HUES6 (cell line): ENCODE results near the gene LMO2.
"Not testable (repeated sequence)": the region's sequence is repeated elsewhere in the genome, so short reads cannot be mapped to it uniquely, and the experiment has no call there.

ENCODE experiments used
- H3K27ac ChIP-seq: 2 replicates; pipeline ENCODE4 v1.7.0; 2013; ENCODE audit warnings: low read depth, mild to moderate bottlenecking, low read length, inconsistent platforms
- H3K27me3 ChIP-seq: 2 replicates; pipeline ENCODE4 v1.6.1; 2013; ENCODE audit warnings: low read length; ENCODE audit not compliant: control insufficient read depth, insufficient read depth
- H3K36me3 ChIP-seq: 2 replicates; pipeline ENCODE4 v1.6.1; 2013; ENCODE audit warnings: low read length; ENCODE audit not compliant: control insufficient read depth, insufficient read depth
- H3K4me1 ChIP-seq: 2 replicates; pipeline ENCODE4 v1.6.1; 2013; ENCODE audit warnings: low read length; ENCODE audit not compliant: control insufficient read depth, insufficient read depth
- H3K4me3 ChIP-seq: 2 replicates; pipeline ENCODE4 v1.5.1; 2013; ENCODE audit warnings: low read depth, low read length
- H3K9ac ChIP-seq: one replicate; pipeline ENCODE4 v1.6.1; 2013; ENCODE audit warnings: mild to moderate bottlenecking, low read length
- H3K9me3 ChIP-seq: 2 replicates; pipeline ENCODE4 v1.6.1; 2013; ENCODE audit warnings: low read depth, low read length; ENCODE audit not compliant: control insufficient read depth, insufficient read depth

LMO2 gene

GRCh38 chr11:33859306-33859705, 32.6 kb downstream of the LMO2 start:
- H3K4me3 ChIP-seq = no peak overlapping the region
- no peaks in the 10 kb centered on the region for H3K9me3 ChIP-seq
- no peak overlapping the region for H3K9ac ChIP-seq
- H3K27ac ChIP-seq = no peak overlapping the region
- H3K4me1 ChIP-seq = peaks cover 12% of the 10 kb centered on the region
- H3K27me3 ChIP-seq = peaks cover 10% of the 10 kb centered on the region; the same call in 1 of the 2 replicates
- no peaks in the 10 kb centered on the region for H3K36me3 ChIP-seq

GRCh38 chr11:33857933-33858371, 33.9 kb downstream of the LMO2 start:
- Histone ChIP-seq H3K27ac (no peak overlapping the region), H3K27me3 (0 out of 2 replicates have a peak, but pooled peaks cover 3% of the 10 kb centered on the region), H3K9me3 (no peaks in the 10 kb centered on the region), H3K9ac (no peak overlapping the region), H3K4me3 (no peak overlapping the region), H3K4me1 (peaks cover 12% of the 10 kb centered on the region), H3K36me3 (no peaks in the 10 kb centered on the region)

DNA sequence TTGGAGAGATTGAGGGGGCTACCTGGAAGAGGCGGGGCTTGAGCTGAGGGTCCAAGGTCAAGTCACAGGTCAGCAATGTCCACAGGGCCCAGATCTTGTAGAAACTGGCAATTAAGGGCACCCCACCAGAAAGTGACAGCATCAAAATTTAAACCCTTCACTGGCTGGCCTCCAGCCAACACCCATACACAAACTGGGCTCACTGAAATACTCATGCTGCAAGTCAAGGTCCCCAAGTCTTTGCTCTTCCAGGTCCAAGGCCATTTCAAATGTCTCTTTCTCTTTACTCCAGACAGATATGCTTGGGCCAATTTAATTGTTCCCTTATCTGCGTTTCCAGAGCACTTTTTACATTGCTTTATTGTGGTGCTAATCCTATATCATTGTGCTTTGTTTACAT, 36.4 kb downstream of the LMO2 start:
- H3K9ac ChIP-seq = no peak overlapping the region
- H3K36me3 ChIP-seq = no peaks in the 10 kb centered on the region
- no peak overlapping the region for H3K27ac ChIP-seq
- no peaks in the 10 kb centered on the region for H3K4me1 ChIP-seq
- H3K27me3 ChIP-seq = 0 out of 2 replicates have a peak, but pooled peaks cover 3% of the 10 kb centered on the region
- no peaks in the 10 kb centered on the region for H3K9me3 ChIP-seq
- H3K4me3 ChIP-seq = no peak overlapping the region

DNA sequence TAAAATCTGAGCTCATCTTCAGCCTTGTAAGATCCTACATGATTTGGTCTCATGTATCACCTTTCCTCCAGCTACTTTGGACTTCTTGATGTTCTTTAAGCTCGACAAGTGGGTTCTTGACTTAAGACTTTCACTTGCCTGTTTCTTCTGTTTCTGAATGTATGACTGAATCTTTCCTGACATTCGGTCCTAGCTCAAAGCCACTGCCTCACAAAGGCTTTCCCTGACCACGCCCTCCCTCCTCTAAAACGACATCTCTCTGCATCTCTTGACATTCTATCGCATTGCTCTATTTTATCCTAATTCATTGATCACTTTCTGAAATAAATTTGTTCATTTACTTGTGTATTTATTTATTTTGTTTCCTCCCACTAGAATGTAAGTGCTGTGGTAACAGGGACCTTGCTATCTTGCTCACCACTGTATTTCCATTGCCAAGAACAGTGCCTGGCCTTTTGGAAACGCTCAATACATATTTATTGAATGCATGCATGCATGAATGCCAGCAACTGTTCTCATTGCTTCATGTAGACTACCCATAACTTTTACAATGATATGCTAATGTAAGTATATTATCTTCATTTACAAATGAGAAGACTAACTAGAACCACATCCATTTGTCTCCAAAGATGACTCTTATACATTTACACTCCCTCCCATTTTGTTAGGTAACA, 43.0 kb downstream of the LMO2 start:
- H3K9ac ChIP-seq = no peak overlapping the region
- no peak overlapping the region for H3K27ac ChIP-seq
- no peak overlapping the region for H3K4me3 ChIP-seq
- H3K4me1 ChIP-seq = no peaks in the 10 kb centered on the region
- no peaks in the 10 kb centered on the region for H3K9me3 ChIP-seq
- no peaks in the 10 kb centered on the region for H3K36me3 ChIP-seq
- H3K27me3 ChIP-seq = no peaks in the 10 kb centered on the region

- Histone ChIP-seq H3K4me1 (no peaks in the 10 kb centered on the region), H3K27ac (no peak overlapping the region), H3K36me3 (no peaks in the 10 kb centered on the region), H3K27me3 (0 out of 2 replicates have a peak, but pooled peaks cover 2% of the 10 kb centered on the region), H3K9me3 (no peaks in the 10 kb centered on the region), H3K9ac (no peak overlapping the region), H3K4me3 (no peak overlapping the region)
Measured at GRCh38 chr11:33847251-33847650, 44.6 kb downstream of the LMO2 start.

GRCh38 chr11:33844236-33844635, 47.6 kb downstream of the LMO2 start:
- Histone ChIP-seq H3K4me1 (no peaks in the 10 kb centered on the region), H3K4me3 (no peak overlapping the region), H3K27ac (no peak overlapping the region), H3K27me3 (0 out of 2 replicates have a peak, but pooled peaks cover 2% of the 10 kb centered on the region), H3K9ac (no peak overlapping the region), H3K36me3 (no peaks in the 10 kb centered on the region), H3K9me3 (no peaks in the 10 kb centered on the region)

DNA sequence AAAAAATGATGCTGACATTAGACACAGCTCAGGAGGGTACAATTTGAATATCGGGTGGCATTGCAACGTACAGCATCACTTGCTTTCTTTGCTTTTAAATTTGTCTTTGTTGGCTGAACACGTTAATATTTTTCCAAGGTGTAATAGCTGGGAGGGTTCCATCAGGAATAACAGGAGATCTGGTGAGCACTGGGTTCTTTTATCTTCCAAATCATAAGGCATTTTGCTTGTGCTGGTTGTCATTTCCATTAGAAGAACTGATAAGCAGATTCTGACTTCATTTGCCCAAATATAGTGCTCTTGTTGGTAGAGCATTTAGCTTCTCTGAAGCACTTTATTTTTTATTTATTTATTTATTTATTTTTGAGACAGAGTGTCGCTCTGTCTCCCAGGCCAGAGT, 48.9 kb downstream of the LMO2 start:
- no peaks in the 10 kb centered on the region for H3K9me3 ChIP-seq
- H3K9ac ChIP-seq = no peak overlapping the region
- no peak overlapping the region for H3K27ac ChIP-seq
- H3K4me1 ChIP-seq = no peaks in the 10 kb centered on the region
- no peak overlapping the region for H3K4me3 ChIP-seq
- 0 out of 2 replicates have a peak, but pooled peaks cover 2% of the 10 kb centered on the region for H3K27me3 ChIP-seq
- H3K36me3 ChIP-seq = no peaks in the 10 kb centered on the region

DNA sequence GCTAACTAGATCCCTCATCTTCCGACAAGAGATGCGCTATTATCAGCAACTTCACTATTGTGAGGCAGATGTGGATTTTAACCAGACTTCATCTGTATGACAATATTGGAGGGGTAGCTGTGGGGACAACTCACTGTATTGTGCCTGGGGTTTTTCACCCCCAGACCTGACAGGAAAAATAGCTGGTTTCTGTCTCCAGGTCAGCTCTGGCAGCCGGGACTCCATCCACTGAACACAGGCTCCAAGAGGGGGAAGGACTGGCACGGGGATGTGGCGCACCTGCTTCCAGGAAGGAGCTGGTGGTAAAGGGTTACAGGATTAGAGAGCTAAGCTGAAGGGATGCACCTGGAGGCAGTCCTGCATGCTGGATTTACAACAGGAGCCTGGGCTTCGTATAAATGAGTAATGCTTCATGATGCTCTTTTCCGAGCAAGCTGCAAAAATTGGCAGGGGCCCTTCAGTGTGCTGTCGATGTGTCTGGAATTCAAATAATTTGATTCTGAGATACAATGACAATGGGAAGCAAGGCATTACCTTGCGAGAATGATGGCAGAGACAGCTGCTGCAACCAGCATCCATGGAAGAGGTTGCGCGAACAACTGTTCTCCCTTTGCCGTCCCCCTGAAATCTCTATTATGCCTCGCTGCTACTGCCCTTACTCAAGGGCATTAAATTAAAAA, 49.5 kb downstream of the LMO2 start:
- Histone ChIP-seq H3K9me3 (no peaks in the 10 kb centered on the region), H3K4me1 (no peaks in the 10 kb centered on the region), H3K27ac (no peak overlapping the region), H3K4me3 (no peak overlapping the region), H3K9ac (no peak overlapping the region), H3K36me3 (no peaks in the 10 kb centered on the region), H3K27me3 (0 out of 2 replicates have a peak, but pooled peaks cover 2% of the 10 kb centered on the region)

- not testable (repeated sequence) for H3K36me3 ChIP-seq, H3K9ac ChIP-seq, H3K27ac ChIP-seq, H3K27me3 ChIP-seq, H3K4me3 ChIP-seq, H3K9me3 ChIP-seq, H3K4me1 ChIP-seq
Measured at GRCh38 chr11:33838234-33838633, 53.6 kb downstream of the LMO2 start.

- H3K27ac ChIP-seq = not testable (repeated sequence)
Measured at GRCh38 chr11:33837334-33837733, 54.5 kb downstream of the LMO2 start.

DNA sequence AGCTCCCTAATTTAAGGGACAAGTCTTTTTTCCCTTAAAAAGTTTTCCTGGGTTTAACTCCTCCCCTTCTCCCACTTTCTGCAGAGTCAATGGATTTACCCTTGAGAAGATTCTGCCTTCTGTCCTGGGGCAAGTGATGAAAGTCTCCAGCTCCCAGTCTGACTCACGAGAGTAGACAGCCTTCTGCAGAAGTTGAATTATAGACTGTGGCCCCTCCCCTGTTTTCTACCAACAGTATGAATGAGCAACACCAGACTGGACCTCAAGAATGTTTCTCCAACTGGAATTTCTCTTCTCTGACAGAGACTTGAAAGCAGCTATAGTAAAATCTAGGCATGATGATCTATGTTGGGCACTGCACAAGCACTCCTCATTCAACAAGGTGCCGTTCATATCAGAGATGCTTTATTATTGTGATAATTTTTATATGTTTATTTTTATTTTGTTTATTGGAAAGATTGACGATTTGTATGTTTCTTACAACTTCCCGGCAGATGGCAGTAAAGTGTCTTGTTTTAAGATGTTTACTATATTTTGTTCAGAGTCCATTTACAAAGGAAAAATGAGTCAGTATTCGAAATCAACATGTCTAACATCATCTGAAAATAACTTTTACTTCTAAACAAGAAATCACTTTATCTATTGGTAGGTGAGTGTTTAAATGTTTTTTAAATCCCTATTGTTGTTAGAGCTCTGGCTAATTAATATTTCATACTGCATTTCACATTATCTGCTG, 56.6 kb downstream of the LMO2 start:
- Histone ChIP-seq H3K36me3 (no peaks in the 10 kb centered on the region), H3K4me3 (no peak overlapping the region), H3K9ac (no peak overlapping the region), H3K4me1 (no peaks in the 10 kb centered on the region), H3K27ac (no peak overlapping the region), H3K27me3 (peaks cover 5% of the 10 kb centered on the region; the same call in 1 of the 2 replicates), H3K9me3 (no peaks in the 10 kb centered on the region)

More at GRCh38 chr11:33837334-33837733, 54.5 kb downstream of the LMO2 start:
- H3K4me3 ChIP-seq, H3K9ac ChIP-seq, H3K4me1 ChIP-seq, H3K9me3 ChIP-seq, H3K36me3 ChIP-seq, H3K27me3 ChIP-seq: not testable (repeated sequence)
